ENCODE data around the gene CST9L. TPM values are rescaled to one million over a fixed set of nuclear protein-coding genes. Genes with fewer than 3 reads are reported as not detected.
A peak's percentile ranks its signal among the peaks of the same experiment; 100 is the strongest.
"Not testable (repeated sequence)": the region's sequence is repeated elsewhere in the genome, so short reads cannot be mapped to it uniquely, and the experiment has no call there.

The CST9L gene
- total RNA-seq, 1 experiment from 2014 or later: not detected

- Mint-ChIP-seq H3K4me1 (ENCODE audit: insufficient read depth, unreplicated experiment) (peaks cover 21% of the 10 kb centered on the region), H3K27ac (ENCODE audit: low read depth, unreplicated experiment) (no peak overlapping the region), H3K36me3 (ENCODE audit: insufficient read depth, unreplicated experiment) (no peaks in the 10 kb centered on the region), H3K27me3 (ENCODE audit: insufficient read depth, unreplicated experiment) (no peaks in the 10 kb centered on the region), H3K4me3 (ENCODE audit: unreplicated experiment) (no peak overlapping the region), H3K9me3 (ENCODE audit: unreplicated experiment) (no peaks in the 10 kb centered on the region)
- TF ChIP-seq CTCF (IDR thresholded peaks at IDR 0.05; ENCODE audit: unreplicated experiment): no peak
- ChIA-PET CTCF (interaction anchor here (0.5 to 8.2 kb wide), 6 partner anchors 14 to 1859 kb away, joined by 3 to 56 read pairs (median 4); no protein-coding TSS in a partner anchor), POLR2A (no interaction called here)
- DNase-seq (ENCODE audit: unreplicated experiment): no peak
- no TSS peak for BruUV-seq (replicated peaks)
- intact Hi-C loops (cut with micrococcal nuclease): no loop called here
Measured at GRCh38 chr20:23585449-23585807, 17.1 kb upstream of the CST9L start.

DNA sequence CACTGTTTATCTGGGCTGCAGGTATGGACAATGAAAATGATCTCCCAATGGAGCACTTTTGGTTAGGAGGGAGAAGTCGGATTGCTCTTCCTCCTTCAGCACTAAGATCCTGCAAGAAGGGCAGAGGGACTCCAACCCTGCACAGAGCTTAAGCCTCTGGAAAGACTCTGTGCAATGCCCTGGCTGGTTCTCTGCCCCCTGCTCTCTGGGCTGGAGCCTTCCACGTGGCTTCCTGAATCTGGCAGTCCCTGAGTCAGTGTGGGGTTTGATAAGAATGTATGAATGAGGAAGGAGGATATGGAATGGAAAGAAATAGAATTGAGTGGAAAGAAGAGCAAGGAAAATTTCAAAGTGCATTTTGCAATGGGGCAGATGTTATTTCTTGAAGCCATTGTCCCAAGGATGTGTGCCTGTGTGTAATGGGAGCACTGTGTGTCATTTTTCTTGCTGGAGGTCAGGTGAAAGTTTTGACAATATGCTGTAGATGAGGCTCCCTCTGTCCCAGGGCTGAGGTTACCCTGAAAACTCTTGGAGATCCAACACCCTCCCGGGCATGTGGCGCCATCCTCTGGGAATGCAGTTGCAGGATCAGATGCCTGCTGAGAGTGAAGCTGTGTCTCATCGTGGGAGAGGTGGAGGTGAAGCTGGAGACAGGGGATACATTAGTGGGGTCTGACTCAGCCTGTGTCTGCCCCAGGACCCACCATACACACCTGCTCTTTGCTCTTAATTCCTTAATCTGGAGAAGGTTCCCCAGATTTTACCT, 16.3 kb upstream of the CST9L start:
- DNase-seq (ENCODE audit: unreplicated experiment): no peak
- ChIA-PET POLR2A (interaction anchor here (0.7 to 1.8 kb wide), 5 partner anchors 20 to 234 kb away, joined by 3 to 10 read pairs (median 3); partner anchors contain the start of genes NAPB and NXT1), CTCF (interaction anchor here (0.6 to 8.2 kb wide), 6 partner anchors 18 to 849 kb away, joined by 3 to 56 read pairs (median 4); no protein-coding TSS in a partner anchor)
- Mint-ChIP-seq H3K4me3 (ENCODE audit: unreplicated experiment) (no peak overlapping the region), H3K9me3 (ENCODE audit: unreplicated experiment) (no peaks in the 10 kb centered on the region), H3K27ac (ENCODE audit: low read depth, unreplicated experiment) (no peak overlapping the region), H3K36me3 (ENCODE audit: insufficient read depth, unreplicated experiment) (no peaks in the 10 kb centered on the region), H3K27me3 (ENCODE audit: insufficient read depth, unreplicated experiment) (no peaks in the 10 kb centered on the region), H3K4me1 (ENCODE audit: insufficient read depth, unreplicated experiment) (peaks cover 21% of the 10 kb centered on the region)
- no TSS peak for BruUV-seq (replicated peaks)
- no peak for TF ChIP-seq CTCF (IDR thresholded peaks at IDR 0.05; ENCODE audit: unreplicated experiment)
- intact Hi-C loops (cut with micrococcal nuclease): no loop called here

DNA sequence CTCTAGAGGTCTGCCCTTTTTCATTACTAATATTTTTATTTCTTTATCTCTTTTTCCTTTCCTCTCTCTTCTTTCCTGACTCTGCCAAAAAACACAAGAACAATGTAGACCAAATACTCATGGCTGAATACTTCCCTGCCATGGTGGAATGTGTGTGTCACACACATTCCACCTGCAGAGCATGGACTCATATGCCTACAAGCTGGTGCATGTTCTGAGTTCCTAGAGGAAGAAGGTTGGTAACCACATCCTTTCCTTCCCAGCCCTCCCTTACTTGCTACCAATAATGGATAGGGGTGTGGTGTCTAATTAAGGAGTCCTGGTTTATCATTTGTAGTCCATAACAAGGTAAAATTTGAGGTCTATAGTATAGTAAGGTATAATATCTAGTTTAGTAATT, 15.2 kb upstream of the CST9L start:
- Mint-ChIP-seq H3K27ac (ENCODE audit: low read depth, unreplicated experiment) (no peak overlapping the region), H3K36me3 (ENCODE audit: insufficient read depth, unreplicated experiment) (no peaks in the 10 kb centered on the region), H3K4me1 (ENCODE audit: insufficient read depth, unreplicated experiment) (peaks cover 21% of the 10 kb centered on the region), H3K4me3 (ENCODE audit: unreplicated experiment) (no peak overlapping the region), H3K9me3 (ENCODE audit: unreplicated experiment) (no peaks in the 10 kb centered on the region), H3K27me3 (ENCODE audit: insufficient read depth, unreplicated experiment) (no peaks in the 10 kb centered on the region)
- peak; percentile 81 for DNase-seq (ENCODE audit: unreplicated experiment)
- ChIA-PET CTCF (interaction anchor here (0.7 to 8.2 kb wide), 5 partner anchors 20 to 162 kb away, joined by 4 to 56 read pairs (median 4); partner anchors contain the start of gene NAPB), POLR2A (interaction anchor here (0.6 to 1.8 kb wide), 12 partner anchors 17 to 1381 kb away, joined by 3 to 10 read pairs (median 3); partner anchors contain the start of genes NAPB and NXT1)
- no TSS peak for BruUV-seq (replicated peaks)
- intact Hi-C loops (cut with micrococcal nuclease): no loop called here
- TF ChIP-seq CTCF (IDR thresholded peaks at IDR 0.05; ENCODE audit: unreplicated experiment): no peak

- Mint-ChIP-seq H3K36me3 (ENCODE audit: insufficient read depth, unreplicated experiment) (no peaks in the 10 kb centered on the region), H3K27me3 (ENCODE audit: insufficient read depth, unreplicated experiment) (no peaks in the 10 kb centered on the region), H3K27ac (ENCODE audit: low read depth, unreplicated experiment) (peak overlapping the region; percentile 14), H3K9me3 (ENCODE audit: unreplicated experiment) (no peaks in the 10 kb centered on the region), H3K4me3 (ENCODE audit: unreplicated experiment) (no peak overlapping the region), H3K4me1 (ENCODE audit: insufficient read depth, unreplicated experiment) (peaks cover 16% of the 10 kb centered on the region)
- ChIA-PET CTCF (interaction anchor here (0.7 to 8.2 kb wide), 7 partner anchors 9 to 201 kb away, joined by 3 to 56 read pairs (median 5); no protein-coding TSS in a partner anchor), POLR2A (interaction anchor here (0.5 to 1.8 kb wide), 3 partner anchors 54 to 1731 kb away, joined by 3 to 5 read pairs (median 3); no protein-coding TSS in a partner anchor)
- BruUV-seq (replicated peaks): no TSS peak
- no peak for TF ChIP-seq CTCF (IDR thresholded peaks at IDR 0.05; ENCODE audit: unreplicated experiment)
- intact Hi-C loops (cut with micrococcal nuclease): no loop called here
- DNase-seq (ENCODE audit: unreplicated experiment): peak; percentile 14
Measured at GRCh38 chr20:23582293-23582692, 14.0 kb upstream of the CST9L start.

DNA sequence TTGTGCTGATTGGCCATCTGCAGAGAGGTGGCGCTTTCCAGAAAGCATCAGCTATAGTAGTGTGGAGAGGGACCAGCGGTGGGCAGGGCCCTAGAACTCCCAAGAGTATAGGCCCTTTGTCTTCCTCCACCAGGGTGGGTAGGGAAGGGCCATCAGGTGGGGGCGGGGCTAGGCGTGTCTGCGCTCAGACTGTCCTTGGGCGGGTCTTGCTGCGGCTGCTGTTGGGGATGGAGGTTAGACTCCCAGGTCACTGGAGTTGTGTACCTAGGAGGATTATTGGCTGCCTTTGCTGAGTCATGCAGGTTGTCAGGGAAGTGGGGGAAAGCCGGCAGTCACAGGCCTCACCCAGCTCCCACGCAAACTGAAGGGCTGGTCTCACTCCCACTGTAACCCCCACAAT, 13.5 kb upstream of the CST9L start:
- DNase-seq (ENCODE audit: unreplicated experiment): peak; percentile 12
- peaks cover 15% of the 10 kb centered on the region for H3K4me1 Mint-ChIP-seq (ENCODE audit: insufficient read depth, unreplicated experiment)
- H3K4me3 Mint-ChIP-seq (ENCODE audit: unreplicated experiment); BruUV-seq (replicated peaks); H3K36me3 Mint-ChIP-seq (ENCODE audit: insufficient read depth, unreplicated experiment); intact Hi-C loops (cut with micrococcal nuclease); H3K9me3 Mint-ChIP-seq (ENCODE audit: unreplicated experiment); H3K27me3 Mint-ChIP-seq (ENCODE audit: insufficient read depth, unreplicated experiment): not testable (repeated sequence)
- ChIA-PET CTCF (interaction anchor here (0.7 to 8.2 kb wide), 5 partner anchors 9 to 201 kb away, joined by 3 to 56 read pairs (median 8); no protein-coding TSS in a partner anchor), POLR2A (interaction anchor here (1.8 kb wide), 1 partner anchor 224 kb away, joined by 5 read pairs; no protein-coding TSS in a partner anchor)
- peak overlapping the region; percentile 14 for H3K27ac Mint-ChIP-seq (ENCODE audit: low read depth, unreplicated experiment)
